AG08395 (cell line): ENCODE data around the gene CHPF.

Experiments
- DNase-seq: peaks from one replicate; pipeline ENCODE4 v3.0.0; 2012; ENCODE audit warnings: mixed read lengths, low spot score

CHPF gene

DNA sequence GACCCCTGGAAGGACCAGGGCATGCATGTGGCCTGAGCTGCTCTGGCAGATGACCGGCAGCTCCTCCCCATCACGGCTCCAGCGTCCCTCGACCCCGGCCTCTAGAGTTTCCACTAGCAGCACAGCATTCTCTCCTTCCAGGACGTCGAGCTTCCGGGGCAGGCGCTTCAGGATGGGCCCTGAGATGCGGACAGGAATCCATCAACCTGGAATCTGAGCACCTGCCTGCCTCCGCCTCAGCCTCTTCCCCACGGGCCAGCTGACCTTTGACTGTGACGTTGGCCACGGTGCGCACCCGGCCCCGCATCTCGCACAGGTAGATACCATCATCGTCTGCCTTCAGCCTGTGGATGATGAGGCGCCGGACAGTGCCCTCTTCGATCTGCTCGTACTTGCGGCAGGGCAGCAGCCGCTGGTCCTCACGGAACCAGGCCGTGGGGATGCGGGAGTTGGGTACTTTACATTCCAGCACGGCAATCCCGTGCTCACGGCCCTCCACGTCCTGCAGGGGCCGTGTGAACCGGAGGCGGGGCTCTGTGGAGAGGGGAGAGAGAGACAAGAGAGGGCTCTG lies 24.3 kb upstream of the CHPF start:
- DNase-seq = no peak

DNA sequence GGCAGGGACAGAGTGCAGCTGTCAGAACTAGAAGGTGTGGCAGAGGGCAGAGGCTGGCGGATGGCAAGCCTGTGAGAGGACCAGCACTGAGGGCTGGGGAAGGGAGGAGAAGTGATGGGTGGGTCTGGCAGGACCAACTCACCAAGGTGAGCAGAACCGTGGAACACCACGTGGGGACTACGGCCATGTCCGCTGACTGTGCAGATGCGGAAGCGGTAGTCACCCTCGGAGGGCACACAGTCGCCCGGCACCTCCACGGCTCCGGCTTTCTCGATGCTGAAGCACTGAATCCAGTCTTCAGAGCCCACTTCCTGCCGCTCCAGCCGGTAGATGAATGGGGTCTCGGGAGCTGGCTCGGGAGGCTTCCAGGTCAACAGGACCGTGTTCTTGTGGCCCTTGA lies 23.5 kb upstream of the CHPF start:
- no peak for DNase-seq

DNA sequence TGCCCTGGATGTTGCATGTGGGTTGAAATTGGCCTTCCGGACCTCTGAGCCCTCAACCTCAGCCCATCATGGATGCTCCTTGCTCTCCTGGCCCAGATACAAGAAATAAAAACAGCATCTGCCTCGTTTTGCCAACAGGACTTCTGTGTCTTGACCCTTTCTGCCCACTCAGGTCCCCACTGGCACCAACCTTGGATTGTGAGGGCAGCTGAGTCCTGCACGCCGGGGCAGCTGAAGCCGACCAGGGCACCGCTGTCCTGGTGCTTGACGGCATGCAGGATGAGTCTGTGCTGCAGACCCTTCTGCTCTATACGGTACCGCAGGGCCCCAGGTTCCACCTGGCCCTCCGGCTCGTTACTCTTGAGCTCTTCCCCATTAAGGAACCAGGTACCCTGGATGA lies 23.0 kb upstream of the CHPF start:
- DNase-seq = no peak

DNA sequence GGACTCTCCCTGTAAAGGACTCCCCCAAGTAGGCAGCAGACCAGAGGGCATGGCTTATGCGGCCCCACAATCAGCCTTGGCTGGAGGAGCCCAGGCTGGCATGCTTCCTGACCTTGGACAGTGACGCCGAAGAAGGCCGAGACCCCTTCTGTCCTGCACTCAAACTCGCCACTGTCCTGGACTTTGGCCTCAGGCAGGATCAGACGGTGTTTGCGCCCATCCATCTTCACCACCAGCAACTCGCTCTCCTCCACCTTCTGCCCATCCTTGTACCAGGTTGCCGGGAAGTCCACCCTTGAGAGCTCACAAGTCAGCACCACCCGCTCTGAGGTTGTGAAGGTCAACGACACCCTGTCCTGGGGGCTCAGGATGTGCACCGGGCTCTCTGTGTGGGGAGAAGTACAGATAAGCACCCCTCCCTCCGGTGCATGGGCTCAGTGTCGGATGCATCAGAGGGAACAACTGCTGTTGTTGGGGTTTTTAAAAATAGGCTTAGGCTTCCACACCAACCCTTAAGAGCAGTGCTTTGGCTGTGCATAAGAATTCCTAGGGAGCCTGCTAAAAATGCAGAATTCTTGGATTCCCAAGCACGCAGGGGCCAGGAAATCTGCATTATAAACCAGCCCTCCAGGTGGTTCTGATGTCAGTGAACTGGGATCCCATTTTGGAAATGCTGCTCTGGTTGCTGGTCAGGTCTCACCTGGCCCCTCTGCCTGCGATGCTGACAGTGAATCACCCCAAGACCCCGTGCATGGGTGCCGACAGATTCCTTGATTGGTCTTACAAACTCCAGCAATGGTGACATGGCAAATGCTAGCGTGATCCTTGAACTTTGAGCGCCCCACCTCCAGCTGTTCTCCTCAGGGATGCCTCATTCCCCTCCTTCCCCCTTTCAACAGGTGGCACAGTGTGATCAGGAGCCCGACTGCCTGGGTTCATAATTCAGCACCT lies 21.8 kb upstream of the CHPF start:
- DNase-seq = no peak

DNA sequence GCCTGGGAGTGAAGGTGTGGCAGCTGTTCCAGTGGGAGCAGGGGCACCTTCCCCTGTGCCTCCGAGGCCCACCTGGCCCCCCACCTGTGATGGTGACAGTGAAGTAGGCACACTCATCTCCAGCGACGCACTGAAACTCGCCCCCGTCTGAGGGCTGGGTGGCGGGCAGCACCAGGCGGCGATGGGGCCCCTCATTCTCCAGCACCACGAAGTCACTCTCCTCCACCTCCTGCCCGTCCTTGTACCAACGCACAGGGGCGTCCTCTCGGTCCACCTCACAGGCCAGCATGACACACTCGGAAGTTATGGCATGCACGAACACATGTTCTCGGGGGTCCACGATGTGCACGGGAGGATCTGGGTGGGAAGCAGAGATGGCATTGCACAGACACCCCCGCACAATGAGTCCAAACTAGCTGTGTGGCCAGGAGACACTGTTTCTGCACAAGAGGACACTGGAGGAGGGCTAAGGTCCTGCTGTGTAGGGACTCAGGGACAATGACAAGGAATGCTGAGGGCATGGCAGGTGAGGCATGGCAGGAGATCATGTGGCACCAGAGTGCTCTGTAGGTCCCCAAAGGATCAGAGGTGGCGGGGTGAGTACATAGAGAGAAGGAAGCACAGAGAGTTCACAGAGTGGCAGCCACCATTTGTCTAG lies 19.8 kb upstream of the CHPF start:
- DNase-seq = no peak

GRCh38 chr2:219562049-219563020 lies 18.7 kb upstream of the CHPF start:
- no peak for DNase-seq

DNA sequence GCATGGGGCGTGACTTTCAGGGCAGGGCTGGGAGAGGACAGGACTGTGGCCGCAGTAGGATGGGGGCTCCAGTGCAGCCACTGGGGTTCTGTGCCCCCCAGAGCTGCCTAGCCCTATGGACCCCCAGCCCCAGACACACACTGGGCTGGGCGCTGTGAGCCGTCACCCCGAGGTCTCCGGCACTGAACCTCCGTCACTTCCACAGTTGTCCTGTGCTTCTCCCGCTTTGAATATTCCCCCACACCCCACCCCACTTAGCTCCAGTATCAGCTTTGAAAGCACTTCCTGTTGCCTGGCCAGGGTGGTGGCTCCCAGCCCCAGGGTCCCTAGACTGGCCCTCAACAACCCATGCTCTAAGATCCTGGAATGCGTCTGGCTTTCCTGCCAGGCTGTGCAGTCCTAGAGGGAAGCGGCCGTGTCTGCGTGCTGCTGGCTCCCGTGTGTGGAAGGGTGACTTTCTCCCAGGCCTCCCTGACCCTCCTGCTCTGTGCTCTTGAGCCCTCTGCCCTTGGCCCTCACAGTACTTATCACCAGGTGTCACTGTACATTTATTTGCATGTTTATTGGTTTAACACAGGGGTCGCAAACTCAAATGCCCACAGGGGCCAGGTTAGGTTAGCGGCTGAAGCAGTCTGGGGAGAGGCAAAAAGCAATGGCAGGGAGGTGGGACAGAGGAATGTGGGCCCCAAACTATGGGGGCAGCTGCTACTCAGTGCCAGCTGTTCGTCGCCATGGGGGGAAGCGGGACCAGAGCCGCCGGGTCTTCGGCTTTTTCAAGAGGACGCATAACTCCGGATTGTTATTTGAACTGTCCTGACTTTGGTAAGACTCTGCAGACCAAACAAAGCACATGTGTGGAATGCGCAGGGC lies 17.8 kb upstream of the CHPF start:
- no peak for DNase-seq

DNA sequence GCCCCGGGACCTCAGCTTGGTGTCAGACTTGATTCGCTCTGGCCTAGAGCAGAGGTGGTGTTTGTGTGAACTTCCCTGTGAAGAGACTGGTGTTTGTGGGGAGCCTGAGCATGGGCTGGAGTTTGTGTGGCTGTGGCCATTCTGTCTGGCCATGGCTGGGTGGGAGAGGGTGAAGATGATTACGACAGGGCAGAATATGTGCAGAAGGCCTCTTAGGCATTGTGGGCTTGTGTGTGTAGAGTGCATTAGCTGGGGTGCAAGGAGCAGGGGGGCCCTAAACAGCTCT lies 17.2 kb upstream of the CHPF start:
- no peak for DNase-seq

- DNase-seq = peak; percentile 44
Measured at GRCh38 chr2:219560037-219560892, 16.7 kb upstream of the CHPF start.

- DNase-seq = no peak
Measured at GRCh38 chr2:219559156-219559915, 15.7 kb upstream of the CHPF start.

DNA sequence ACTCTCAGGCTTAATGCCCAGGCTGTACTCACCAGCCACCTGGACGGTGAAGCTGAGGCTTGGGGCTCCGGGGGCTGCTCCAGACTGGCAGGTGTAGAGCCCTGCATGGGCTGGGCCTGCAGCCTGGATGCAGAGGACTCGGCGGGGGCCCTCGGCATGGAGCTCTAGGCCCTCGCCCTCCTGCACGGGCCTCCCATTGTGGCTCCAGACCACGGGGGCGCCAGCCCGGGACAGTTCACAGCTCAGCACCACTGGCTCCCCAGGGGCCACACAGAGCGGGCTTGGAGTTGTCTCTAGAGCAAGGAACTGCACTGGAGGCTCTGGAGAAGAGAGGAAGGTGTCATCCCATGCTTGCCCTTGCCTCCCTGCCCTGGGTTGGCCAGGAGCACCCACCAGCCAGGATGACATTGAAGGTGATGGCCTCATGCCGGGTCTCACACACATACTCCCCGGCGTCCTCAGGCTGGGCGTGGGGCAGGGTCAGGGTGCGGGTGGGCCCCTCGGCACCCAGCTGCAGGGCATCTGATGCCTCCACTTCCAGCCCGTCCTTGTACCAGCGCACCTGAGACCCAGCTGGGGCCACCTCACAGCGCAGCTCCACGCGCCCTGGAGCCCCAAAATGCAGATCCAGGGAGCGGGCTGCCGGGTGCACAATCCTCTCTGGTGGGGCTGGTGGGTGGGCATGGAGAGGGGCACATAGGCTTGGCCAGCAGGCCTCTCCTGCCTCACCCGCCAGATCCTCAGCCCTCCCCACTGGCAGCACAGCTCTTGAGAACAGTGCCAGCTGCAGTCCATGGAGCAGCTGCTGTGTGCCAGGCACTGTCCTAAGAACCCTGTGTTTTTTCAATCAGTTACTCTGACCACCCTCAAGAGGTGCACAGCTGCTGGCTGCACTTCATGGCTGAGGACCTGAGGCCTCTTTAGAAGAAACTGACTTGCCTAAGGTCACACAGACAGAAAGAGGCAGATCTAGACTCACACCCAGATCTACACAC lies 14.5 kb upstream of the CHPF start:
- DNase-seq = no peak

GRCh38 chr2:219557320-219557719 lies 13.7 kb upstream of the CHPF start:
- DNase-seq = no peak

- DNase-seq = no peak
Measured at GRCh38 chr2:219556413-219556812, 12.8 kb upstream of the CHPF start.

DNA sequence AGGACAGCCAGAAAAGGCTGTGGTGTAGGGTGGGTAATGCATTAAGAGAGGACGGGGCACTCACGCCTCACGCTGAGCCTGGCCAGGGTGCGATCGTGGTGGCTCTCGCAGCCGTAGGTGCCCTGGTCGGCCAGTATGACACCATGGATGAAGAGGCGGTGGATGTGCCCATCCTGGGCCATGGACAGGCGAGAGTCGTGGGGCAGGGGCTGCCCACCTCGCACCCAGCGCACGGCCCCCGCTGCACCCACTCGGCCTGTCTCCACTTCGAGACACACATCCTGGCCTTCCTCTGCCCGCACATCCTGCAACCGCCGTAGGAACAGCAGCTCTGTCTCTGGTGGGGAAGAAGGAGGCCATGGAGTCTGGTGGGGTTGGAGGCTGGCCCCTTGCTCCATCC lies 12.3 kb upstream of the CHPF start:
- no peak for DNase-seq

DNA sequence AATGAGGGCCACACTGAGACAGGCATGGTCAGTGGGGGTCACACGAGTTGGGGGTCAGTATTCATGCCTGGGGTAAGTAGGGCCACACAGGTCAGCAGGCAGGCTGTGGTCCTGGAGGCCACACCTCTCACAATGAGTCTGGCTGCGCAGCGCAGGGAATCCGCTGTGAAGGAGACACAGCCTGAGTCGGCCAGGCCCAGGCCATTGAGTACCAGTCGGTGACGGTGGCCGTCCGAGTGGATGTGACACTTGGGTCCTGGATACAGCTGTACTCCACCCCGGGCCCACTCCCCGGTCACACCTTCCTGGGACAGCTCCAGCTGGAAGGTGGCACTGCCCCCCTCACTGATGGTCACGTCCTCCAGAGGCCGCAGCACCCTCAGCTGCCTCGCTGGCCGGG lies 10.7 kb upstream of the CHPF start:
- DNase-seq = no peak

- DNase-seq = no peak
Measured at GRCh38 chr2:219553463-219553963, 9.9 kb upstream of the CHPF start.

DNA sequence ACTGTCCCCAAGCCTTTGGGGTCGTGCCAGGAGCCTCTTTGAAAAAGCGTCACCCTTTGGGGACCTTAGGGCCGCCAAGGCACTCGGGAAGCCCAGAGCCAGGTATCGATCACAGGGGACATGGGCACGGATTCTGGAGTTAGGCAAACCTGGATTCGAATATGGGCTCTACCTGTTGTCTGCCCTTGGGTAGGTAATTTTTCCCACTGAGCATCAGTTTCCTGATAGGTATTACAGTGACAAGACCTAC lies 9.5 kb upstream of the CHPF start:
- DNase-seq = no peak
